Panc1 (cell line): ENCODE data around the gene SLC25A15. TPM values are rescaled to one million over a fixed set of nuclear protein-coding genes. Genes with fewer than 3 reads are reported as not detected.

Experiments
- ATAC-seq: fragments of 200-7000 bp; cut with Tn5 transposase; 2 replicates; pipeline ENCODE4 v1.9.1; 2020; ENCODE audit warnings: mild to moderate bottlenecking, moderate library complexity
- BruUV-seq: library from RNA; stranded (reverse); fragments of 400-500 nt; replicated peaks from 2 replicates; lab custom pipeline; 2021; lab: Mats Ljungman, UMichigan
- CTCF ChIA-PET: fragments of 300-600 bp; sonication (Branson Sonifier 250); formaldehyde crosslinking; loops from one replicate; lab custom pipeline; 2022; ENCODE audit warnings: antibody characterized with exemption; lab: Charles Lee
- POLR2A ChIA-PET: fragments of 300-600 bp; sonication (Branson Sonifier 250); formaldehyde crosslinking; loops from one replicate; lab custom pipeline; 2022; ENCODE audit warnings: antibody characterized with exemption; lab: Charles Lee
- DNase-seq: peaks from one replicate; pipeline ENCODE4 v3.0.0-alpha.2; 2010; ENCODE audit warnings: low read depth, low spot score
- H3K27ac ChIP-seq: 2 replicates; pipeline ENCODE4 v1.5.1; 2011; ENCODE audit warnings: mild to moderate bottlenecking, low read length, inconsistent platforms
- H3K27me3 ChIP-seq: fragments of 200-500 bp; sonication (Bioruptor generic); 2 replicates; pipeline ENCODE4 v1.6.0; 2014; ENCODE audit warnings: low read length, inconsistent platforms; ENCODE audit not compliant: control insufficient read depth, insufficient read depth
- H3K36me3 ChIP-seq: fragments of 200-500 bp; sonication (Bioruptor generic); 2 replicates; pipeline ENCODE4 v1.5.1; 2014; ENCODE audit warnings: inconsistent platforms, mild to moderate bottlenecking, low read length, moderate library complexity; ENCODE audit not compliant: control insufficient read depth, insufficient read depth
- H3K4me1 ChIP-seq: 2 replicates; pipeline ENCODE4 v1.5.1; 2011; ENCODE audit warnings: inconsistent platforms, mild to moderate bottlenecking, low read length, moderate library complexity; ENCODE audit not compliant: control insufficient read depth, insufficient read depth
- H3K4me3 ChIP-seq, 2 experiments: 2 replicates each; pipeline ENCODE4 v1.5.1; 2011 to 2012; ENCODE audit warnings: low read depth in 2 of 2, low read length in 2 of 2, mild to moderate bottlenecking in 2 of 2, inconsistent platforms in 1 of 2, moderate library complexity in 1 of 2
- H3K9me3 ChIP-seq: fragments of 200-500 bp; sonication (Bioruptor generic); 2 replicates; pipeline ENCODE4 v1.5.1; 2014; ENCODE audit warnings: low read depth, mild to moderate bottlenecking, inconsistent platforms, low read length, moderate library complexity; ENCODE audit not compliant: control insufficient read depth, insufficient read depth
- POLR2AphosphoS5 ChIP-seq: IDR thresholded peaks from 2 replicates; pipeline ENCODE4 v1.6.1; 2012; ENCODE audit warnings: mild to moderate bottlenecking, low read depth, low read length, moderate library complexity
- SIN3A ChIP-seq: IDR thresholded peaks from 2 replicates; pipeline ENCODE4 v1.6.1; 2012; ENCODE audit warnings: low read depth, mild to moderate bottlenecking, low read length, moderate library complexity, borderline replicate concordance; ENCODE audit not compliant: insufficient read depth
- TCF7L2 ChIP-seq: IDR thresholded peaks from 2 replicates; pipeline ENCODE4 v1.6.1; 2011; ENCODE audit warnings: mild to moderate bottlenecking, low read depth, low read length, inconsistent platforms
- in situ Hi-C: cut with HindIII; loops from 2 replicates; pipeline ENCODE4 v1.10.0; 2016; ENCODE audit warnings: low sequenced_read_pairs, low pct_unique_long_range_greater_than_20kb
- intact Hi-C: fragments of 100-400 bp; cut with micrococcal nuclease; formaldehyde crosslinking; loops from one replicate; pipeline ENCODE4 v1.10.0; 2022; ENCODE audit not compliant: unreplicated experiment
- total RNA-seq: library from RNA; stranded (reverse); gene quantifications from one replicate; pipeline ENCODE4 v1.2.1, GENCODE V29; 2021; ENCODE audit not compliant: unreplicated experiment
- TF ChIP-seq, protein P1 (sequence below), 2 experiments: IDR thresholded peaks; 2 replicates each; pipeline ENCODE4 v1.6.1; 2011 to 2012; ENCODE audit warnings: low read depth in 2 of 2, control low read depth in 1 of 2, low read length in 1 of 2, mild to moderate bottlenecking in 1 of 2, moderate library complexity in 1 of 2; ENCODE audit not compliant: insufficient read depth in 1 of 2
- TF ChIP-seq, protein P2 (sequence below): fragments of 450-650 bp; IDR thresholded peaks from 2 replicates; pipeline ENCODE4 v1.5.1; 2017; ENCODE audit warnings: mild to moderate bottlenecking

The SLC25A15 gene
- total RNA-seq, 1 experiment from 2014 or later = 16.4 TPM

DNA sequence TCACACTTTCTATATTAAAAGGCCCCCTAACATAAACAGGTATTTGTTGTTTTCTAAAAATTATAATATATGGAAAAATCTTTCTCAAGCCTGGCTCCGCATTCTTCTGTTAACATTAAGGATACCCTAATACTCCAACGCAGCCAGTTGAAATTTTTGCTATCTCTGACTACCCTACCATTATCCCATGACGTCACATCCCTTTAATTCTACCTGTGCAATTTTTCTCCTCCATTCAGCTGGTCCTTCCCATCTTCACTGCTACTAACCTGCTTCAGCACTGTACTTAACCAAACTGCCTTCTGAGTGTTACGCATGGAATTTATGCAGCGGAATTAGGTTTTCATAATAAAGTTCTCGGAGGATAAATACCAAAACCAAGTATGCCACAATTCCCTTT is 19.4 kb upstream of the SLC25A15 start:
- no peak for DNase-seq
- Histone ChIP-seq H3K9me3 (no peaks in the 10 kb centered on the region), H3K27ac (peak overlapping the region; percentile 93), H3K4me3 (peak overlapping the region; percentile 93 to 96), H3K4me1 (peaks cover 3% of the 10 kb centered on the region; the same call in 1 of the 2 replicates), H3K27me3 (no peaks in the 10 kb centered on the region), H3K36me3 (peaks cover 4% of the 10 kb centered on the region; the same call in 1 of the 2 replicates)
- no peak for ATAC-seq
- no TSS peak for BruUV-seq
- ChIA-PET POLR2A (interaction anchor here (0.6 kb wide), 1 partner anchor 10 kb away, joined by 3 read pairs; no protein-coding TSS in a partner anchor), CTCF (no interaction called here)
- TF ChIP-seq POLR2AphosphoS5 (no peak), TCF7L2 (no peak), SIN3A (no peak)
- TF ChIP-seq, protein P1, sequence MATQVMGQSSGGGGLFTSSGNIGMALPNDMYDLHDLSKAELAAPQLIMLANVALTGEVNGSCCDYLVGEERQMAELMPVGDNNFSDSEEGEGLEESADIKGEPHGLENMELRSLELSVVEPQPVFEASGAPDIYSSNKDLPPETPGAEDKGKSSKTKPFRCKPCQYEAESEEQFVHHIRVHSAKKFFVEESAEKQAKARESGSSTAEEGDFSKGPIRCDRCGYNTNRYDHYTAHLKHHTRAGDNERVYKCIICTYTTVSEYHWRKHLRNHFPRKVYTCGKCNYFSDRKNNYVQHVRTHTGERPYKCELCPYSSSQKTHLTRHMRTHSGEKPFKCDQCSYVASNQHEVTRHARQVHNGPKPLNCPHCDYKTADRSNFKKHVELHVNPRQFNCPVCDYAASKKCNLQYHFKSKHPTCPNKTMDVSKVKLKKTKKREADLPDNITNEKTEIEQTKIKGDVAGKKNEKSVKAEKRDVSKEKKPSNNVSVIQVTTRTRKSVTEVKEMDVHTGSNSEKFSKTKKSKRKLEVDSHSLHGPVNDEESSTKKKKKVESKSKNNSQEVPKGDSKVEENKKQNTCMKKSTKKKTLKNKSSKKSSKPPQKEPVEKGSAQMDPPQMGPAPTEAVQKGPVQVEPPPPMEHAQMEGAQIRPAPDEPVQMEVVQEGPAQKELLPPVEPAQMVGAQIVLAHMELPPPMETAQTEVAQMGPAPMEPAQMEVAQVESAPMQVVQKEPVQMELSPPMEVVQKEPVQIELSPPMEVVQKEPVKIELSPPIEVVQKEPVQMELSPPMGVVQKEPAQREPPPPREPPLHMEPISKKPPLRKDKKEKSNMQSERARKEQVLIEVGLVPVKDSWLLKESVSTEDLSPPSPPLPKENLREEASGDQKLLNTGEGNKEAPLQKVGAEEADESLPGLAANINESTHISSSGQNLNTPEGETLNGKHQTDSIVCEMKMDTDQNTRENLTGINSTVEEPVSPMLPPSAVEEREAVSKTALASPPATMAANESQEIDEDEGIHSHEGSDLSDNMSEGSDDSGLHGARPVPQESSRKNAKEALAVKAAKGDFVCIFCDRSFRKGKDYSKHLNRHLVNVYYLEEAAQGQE (IDR thresholded peaks at IDR 0.05; ENCODE audit: insufficient read depth in 1 of 2, low read depth in 2 of 2, low read length in 1 of 2) = no peak
- TF ChIP-seq, protein P2, sequence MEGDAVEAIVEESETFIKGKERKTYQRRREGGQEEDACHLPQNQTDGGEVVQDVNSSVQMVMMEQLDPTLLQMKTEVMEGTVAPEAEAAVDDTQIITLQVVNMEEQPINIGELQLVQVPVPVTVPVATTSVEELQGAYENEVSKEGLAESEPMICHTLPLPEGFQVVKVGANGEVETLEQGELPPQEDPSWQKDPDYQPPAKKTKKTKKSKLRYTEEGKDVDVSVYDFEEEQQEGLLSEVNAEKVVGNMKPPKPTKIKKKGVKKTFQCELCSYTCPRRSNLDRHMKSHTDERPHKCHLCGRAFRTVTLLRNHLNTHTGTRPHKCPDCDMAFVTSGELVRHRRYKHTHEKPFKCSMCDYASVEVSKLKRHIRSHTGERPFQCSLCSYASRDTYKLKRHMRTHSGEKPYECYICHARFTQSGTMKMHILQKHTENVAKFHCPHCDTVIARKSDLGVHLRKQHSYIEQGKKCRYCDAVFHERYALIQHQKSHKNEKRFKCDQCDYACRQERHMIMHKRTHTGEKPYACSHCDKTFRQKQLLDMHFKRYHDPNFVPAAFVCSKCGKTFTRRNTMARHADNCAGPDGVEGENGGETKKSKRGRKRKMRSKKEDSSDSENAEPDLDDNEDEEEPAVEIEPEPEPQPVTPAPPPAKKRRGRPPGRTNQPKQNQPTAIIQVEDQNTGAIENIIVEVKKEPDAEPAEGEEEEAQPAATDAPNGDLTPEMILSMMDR = no peak
- in situ Hi-C loops (no loop called here), intact Hi-C loops (no loop called here)

DNA sequence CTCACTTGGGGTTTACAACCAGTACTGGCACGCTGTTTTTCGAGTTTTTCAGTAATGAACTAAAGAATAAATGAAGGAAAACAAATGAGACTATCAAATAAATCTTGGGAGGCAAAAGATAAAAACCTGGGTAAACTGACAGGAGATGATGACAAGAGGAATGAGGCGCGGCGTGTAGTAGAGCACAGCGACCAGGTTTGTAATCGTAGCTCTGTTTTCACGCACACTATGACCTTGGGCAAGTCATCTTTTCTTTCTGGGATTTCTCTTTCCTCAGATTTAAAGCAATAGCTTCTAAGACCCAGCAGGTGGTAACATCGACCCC is 18.8 kb upstream of the SLC25A15 start:
- H3K27ac ChIP-seq = peak overlapping the region; percentile 93
- TF ChIP-seq TCF7L2 (no peak), SIN3A (no peak), POLR2AphosphoS5 (no peak)
- TF ChIP-seq, protein P1 (IDR thresholded peaks at IDR 0.05; ENCODE audit: insufficient read depth in 1 of 2, low read depth in 2 of 2, low read length in 1 of 2) = no peak
- TF ChIP-seq, protein P2 = no peak
- no peak for DNase-seq
- intact Hi-C loops (no loop called here), in situ Hi-C loops (no loop called here)
- ChIA-PET CTCF (no interaction called here), POLR2A (interaction anchor here (0.6 kb wide), 1 partner anchor 11 kb away, joined by 3 read pairs; no protein-coding TSS in a partner anchor)
- no peaks in the 10 kb centered on the region for H3K9me3 ChIP-seq
- peak overlapping the region; percentile 93 to 96 for H3K4me3 ChIP-seq
- H3K4me1 ChIP-seq = peaks cover 3% of the 10 kb centered on the region; the same call in 1 of the 2 replicates
- H3K36me3 ChIP-seq = peaks cover 4% of the 10 kb centered on the region; the same call in 1 of the 2 replicates
- ATAC-seq = no peak; the same call in 1 of the 2 replicates
- H3K27me3 ChIP-seq = no peaks in the 10 kb centered on the region
- BruUV-seq = no TSS peak
